Naive thymus-derived CD8-positive, alpha-beta T cell (primary cell): ENCODE measurements around the gene FXR2. TPM values are rescaled to one million over a fixed set of nuclear protein-coding genes. Genes with fewer than 3 reads are reported as not detected.
"Not testable (repeated sequence)": the region's sequence is repeated elsewhere in the genome, so short reads cannot be mapped to it uniquely, and the experiment has no call there.

Source experiments
- ATAC-seq, 2 donors: fragments of 150-1000 bp; cut with Tn5 transposase in 1 of 2; sonication (Bioruptor Pico), chemical (Tn5 transposase) in 1 of 2; 1 replicate in 1 of 2; 2 replicates in 1 of 2; pipeline ENCODE4 v1.10.0; 2021; ENCODE audit warnings: mild to moderate bottlenecking in 2 of 2, moderate library complexity in 2 of 2
- POLR2A ChIA-PET: fragments of 350-600 bp; sonication (Branson Sonifier 250); formaldehyde crosslinking; loops from one replicate; lab custom pipeline; 2021; ENCODE audit warnings: antibody characterized with exemption; lab: Charles Lee
- DNase-seq, 10 donors: peaks; one replicate each; pipeline versions ENCODE4 v3.0.0 to v3.0.0-alpha.2; 2020 to 2022
- H3K27ac Mint-ChIP-seq, 10 donors: one replicate each; pipeline ENCODE4 v1.8.0; 2020 to 2022; ENCODE audit warnings: mild to moderate bottlenecking in 10 of 10, mixed read lengths in 10 of 10, moderate library complexity in 4 of 10, inconsistent platforms in 1 of 10
- H3K27me3 Mint-ChIP-seq, 5 donors: one replicate each; pipeline ENCODE4 v1.8.0; 2021 to 2022; ENCODE audit warnings: mixed read lengths in 5 of 5
- H3K36me3 Mint-ChIP-seq, 3 donors: one replicate each; pipeline ENCODE4 v1.8.0; 2020 to 2022; ENCODE audit warnings: mixed read lengths in 3 of 3, mild to moderate bottlenecking in 2 of 3, inconsistent platforms in 1 of 3
- H3K4me1 Mint-ChIP-seq, 4 donors: one replicate each; pipeline ENCODE4 v1.8.0; 2021 to 2022; ENCODE audit warnings: mixed read lengths in 4 of 4
- H3K4me3 Mint-ChIP-seq, 10 donors: one replicate each; pipeline ENCODE4 v1.8.0; 2020 to 2022; ENCODE audit warnings: mild to moderate bottlenecking in 10 of 10, mixed read lengths in 10 of 10, moderate library complexity in 6 of 10, inconsistent platforms in 1 of 10
- H3K9me3 Mint-ChIP-seq, 9 donors: one replicate each; pipeline ENCODE4 v1.8.0; 2020 to 2022; ENCODE audit warnings: mixed read lengths in 9 of 9, mild to moderate bottlenecking in 3 of 9, inconsistent platforms in 1 of 9, moderate library complexity in 1 of 9
- polyA plus RNA-seq, 3 donors: library from polyadenylated mRNA; unstranded; fragments of 300-500 nt; fragmentation: Illumina TruSeq; gene quantifications; one replicate each; pipeline ENCODE4 v1.2.3, GENCODE V29; 2021
- total RNA-seq, 8 experiments: library from RNA in 2 of 8; stranded (reverse) in 2 of 8; gene quantifications; one replicate each; pipeline ENCODE4 v1.2.3 and lab custom pipeline; 2021 to 2026

Gene FXR2
- total and polyA plus RNA-seq, 5 experiments from 2014 or later = 11.8 to 39.0 (median 17.8) TPM

GRCh38 chr17:7597561-7597960 is 17.1 kb downstream of the FXR2 start:
- H3K9me3 Mint-ChIP-seq, H3K4me1 Mint-ChIP-seq, DNase-seq, H3K4me3 Mint-ChIP-seq, H3K27me3 Mint-ChIP-seq, ATAC-seq, POLR2A ChIA-PET, H3K27ac Mint-ChIP-seq: not testable (repeated sequence)
- peaks cover 0 to 91% (median 36%) of the 10 kb centered on the region in 3 donors for H3K36me3 Mint-ChIP-seq

GRCh38 chr17:7593296-7593695 is 21.4 kb downstream of the FXR2 start:
- H3K4me1 Mint-ChIP-seq = peaks cover 0 to 6% (median under 1%) of the 10 kb centered on the region in 4 donors

GRCh38 chr17:7592422-7593021 is 22.2 kb downstream of the FXR2 start:
- DNase-seq (no peak), ATAC-seq (no peak)
- no peak overlapping the region for H3K27ac Mint-ChIP-seq
- H3K27me3 Mint-ChIP-seq = no peaks in the 10 kb centered on the region
- H3K4me1 Mint-ChIP-seq = peaks cover under 1 to 7% (median 3%) of the 10 kb centered on the region in 4 donors
- no peaks in the 10 kb centered on the region for H3K9me3 Mint-ChIP-seq
- POLR2A ChIA-PET = no interaction called here
- no peak overlapping the region for H3K4me3 Mint-ChIP-seq
- H3K36me3 Mint-ChIP-seq = peaks cover 0 to 72% (median 23%) of the 10 kb centered on the region in 3 donors

More at GRCh38 chr17:7593296-7593695, 21.4 kb downstream of the FXR2 start:
- no peaks in the 10 kb centered on the region for H3K27me3 Mint-ChIP-seq
- no peak overlapping the region for H3K4me3 Mint-ChIP-seq
- H3K36me3 Mint-ChIP-seq = peaks cover 0 to 70% (median 23%) of the 10 kb centered on the region in 3 donors
- H3K9me3 Mint-ChIP-seq = no peaks in the 10 kb centered on the region
- H3K27ac Mint-ChIP-seq = peak overlapping the region in 2 of 10 donors; percentile 0 to 18
- POLR2A ChIA-PET = no interaction called here
- DNase-seq = no peak
- ATAC-seq = no peak

GRCh38 chr17:7591596-7591995 is 23.1 kb downstream of the FXR2 start:
- no peak for DNase-seq
- no peaks in the 10 kb centered on the region for H3K9me3 Mint-ChIP-seq
- H3K36me3 Mint-ChIP-seq = peaks cover 0 to 68% (median 20%) of the 10 kb centered on the region in 3 donors
- no peak overlapping the region for H3K4me3 Mint-ChIP-seq
- POLR2A ChIA-PET = no interaction called here
- H3K27ac Mint-ChIP-seq = peak overlapping the region in 1 of 10 donors; percentile 76
- no peak for ATAC-seq
- H3K4me1 Mint-ChIP-seq = peaks cover 2 to 7% (median 5%) of the 10 kb centered on the region in 4 donors
- H3K27me3 Mint-ChIP-seq = no peaks in the 10 kb centered on the region

GRCh38 chr17:7590743-7591142 is 24.0 kb downstream of the FXR2 start:
- no peaks in the 10 kb centered on the region for H3K27me3 Mint-ChIP-seq
- DNase-seq = no peak
- H3K4me1 Mint-ChIP-seq = peaks cover 2 to 8% (median 6%) of the 10 kb centered on the region in 4 donors
- no peak for ATAC-seq
- no peak overlapping the region for H3K4me3 Mint-ChIP-seq
- peak overlapping the region in 4 of 10 donors; percentile 11 to 80 (median 50) for H3K27ac Mint-ChIP-seq
- H3K36me3 Mint-ChIP-seq = peaks cover 0 to 60% (median 17%) of the 10 kb centered on the region in 3 donors
- no peaks in the 10 kb centered on the region for H3K9me3 Mint-ChIP-seq
- POLR2A ChIA-PET = no interaction called here

GRCh38 chr17:7589891-7590691 is 24.6 kb downstream of the FXR2 start, which contains the start of gene SOX15:
Gene SOX15, minus strand, starts transcription at chr17:7590094. Its CDS starts 418 bp downstream, at chr17:7589676.
- DNase-seq (no peak), ATAC-seq (peak in 1 of 2 donors; percentile 18)
- peaks cover 0 to 53% (median 13%) of the 10 kb centered on the region in 3 donors for H3K36me3 Mint-ChIP-seq
- POLR2A ChIA-PET = interaction anchor here (0.6 to 2.8 kb wide), 12 partner anchors 9 to 234 kb away, joined by 3 to 12 read pairs (median 5); partner anchors contain the start of genes FXR2 and TP53
- H3K9me3 Mint-ChIP-seq = no peaks in the 10 kb centered on the region
- peak within 1 kb of the TSS in 7 of 10 donors; percentile 11 to 80 (median 43) for H3K27ac Mint-ChIP-seq
- peaks cover 2 to 13% (median 9%) of the 10 kb centered on the region in 4 donors for H3K4me1 Mint-ChIP-seq
- H3K27me3 Mint-ChIP-seq = no peaks in the 10 kb centered on the region
- H3K4me3 Mint-ChIP-seq = no peak within 1 kb of the TSS

- Mint-ChIP-seq H3K4me3 (no peak overlapping the region), H3K36me3 (peaks cover 0 to 48% (median 10%) of the 10 kb centered on the region in 3 donors)
These were observed 25.4 kb downstream of the FXR2 start for GRCh38 chr17:7589204-7589868.

GRCh38 chr17:7588553-7589203 is 26.0 kb downstream of the FXR2 start:
- POLR2A ChIA-PET = interaction anchor here (0.7 to 2.8 kb wide), 12 partner anchors 8 to 430 kb away, joined by 3 to 12 read pairs (median 5); partner anchors contain the start of genes FXR2 and TP53
- Mint-ChIP-seq H3K27ac (peak overlapping the region in 1 of 10 donors; percentile 38), H3K9me3 (no peaks in the 10 kb centered on the region), H3K4me3 (no peak overlapping the region), H3K27me3 (no peaks in the 10 kb centered on the region), H3K4me1 (peaks cover 9 to 24% (median 22%) of the 10 kb centered on the region in 4 donors), H3K36me3 (peaks cover 0 to 42% (median 4%) of the 10 kb centered on the region in 3 donors)
- ATAC-seq (peak in 1 of 2 donors; percentile 2), DNase-seq (no peak)

More at GRCh38 chr17:7589204-7589868, 25.4 kb downstream of the FXR2 start:
- Mint-ChIP-seq H3K27me3 (no peaks in the 10 kb centered on the region), H3K4me1 (peaks cover 6 to 19% (median 17%) of the 10 kb centered on the region in 4 donors), H3K27ac (peak overlapping the region in 5 of 10 donors; percentile 17 to 69 (median 56)), H3K9me3 (no peaks in the 10 kb centered on the region)
- ATAC-seq (peak; percentile 91 to 92), DNase-seq (peak; percentile 53 to 84 (median 65))
- POLR2A ChIA-PET = interaction anchor here (0.6 to 2.8 kb wide), 14 partner anchors 8 to 430 kb away, joined by 3 to 12 read pairs (median 4); partner anchors contain the start of genes FXR2 and TP53

- peak overlapping the region in 3 of 10 donors; percentile 8 to 76 (median 22) for H3K27ac Mint-ChIP-seq
- DNase-seq = no peak
- peak overlapping the region in 1 of 10 donors; percentile 2 for H3K4me3 Mint-ChIP-seq
- H3K36me3 Mint-ChIP-seq = peaks cover 0 to 31% (median 2%) of the 10 kb centered on the region in 3 donors
- no peaks in the 10 kb centered on the region for H3K9me3 Mint-ChIP-seq
- POLR2A ChIA-PET = interaction anchor here (0.8 to 2.8 kb wide), 3 partner anchors 13 to 103 kb away, joined by 3 to 12 read pairs (median 4); partner anchors contain the start of gene POLR2A
- ATAC-seq = no peak
- no peaks in the 10 kb centered on the region for H3K27me3 Mint-ChIP-seq
- peaks cover 11 to 31% (median 28%) of the 10 kb centered on the region in 4 donors for H3K4me1 Mint-ChIP-seq
These were observed 27.1 kb downstream of the FXR2 start for GRCh38 chr17:7587420-7588151.

- Mint-ChIP-seq H3K36me3 (peaks cover 0 to 23% (median 0%) of the 10 kb centered on the region in 3 donors), H3K4me1 (peaks cover 14 to 38% (median 36%) of the 10 kb centered on the region in 4 donors), H3K27me3 (no peaks in the 10 kb centered on the region), H3K9me3 (no peaks in the 10 kb centered on the region), H3K27ac (peak overlapping the region in 4 of 10 donors; percentile 8 to 76 (median 42)), H3K4me3 (peak overlapping the region in 2 of 10 donors; percentile 20 to 52)
- POLR2A ChIA-PET = interaction anchor here (0.8 to 1.1 kb wide), 2 partner anchors 12 to 102 kb away, joined by 3 to 4 read pairs; partner anchors contain the start of gene POLR2A
- DNase-seq = peak in 1 of 10 donors; percentile 43
- no peak for ATAC-seq
These were observed 27.9 kb downstream of the FXR2 start for GRCh38 chr17:7586673-7587419.
